ENCODE measurements around the gene NUBP2.

DNA sequence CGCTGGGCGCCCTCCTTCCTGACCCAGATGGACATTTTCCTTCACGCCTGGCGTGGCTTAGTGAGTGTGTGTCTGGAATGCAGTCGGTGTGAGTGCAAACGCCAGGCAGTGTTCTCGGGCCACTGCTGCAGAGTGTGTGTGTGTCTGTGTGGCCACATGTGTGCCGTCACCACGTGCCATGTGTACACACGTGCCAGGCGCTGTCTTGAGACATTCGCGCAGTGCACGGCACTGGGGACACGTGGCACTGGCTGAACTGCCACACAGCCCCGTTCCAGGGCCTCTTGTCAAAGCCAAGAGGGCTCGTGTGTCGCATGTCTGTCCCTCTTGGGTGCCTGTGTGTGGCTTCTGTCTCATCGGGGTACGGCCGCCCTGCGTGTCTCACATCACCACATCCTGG, 47.9 kb upstream of the NUBP2 start:
- TF ChIP-seq, protein P1, sequence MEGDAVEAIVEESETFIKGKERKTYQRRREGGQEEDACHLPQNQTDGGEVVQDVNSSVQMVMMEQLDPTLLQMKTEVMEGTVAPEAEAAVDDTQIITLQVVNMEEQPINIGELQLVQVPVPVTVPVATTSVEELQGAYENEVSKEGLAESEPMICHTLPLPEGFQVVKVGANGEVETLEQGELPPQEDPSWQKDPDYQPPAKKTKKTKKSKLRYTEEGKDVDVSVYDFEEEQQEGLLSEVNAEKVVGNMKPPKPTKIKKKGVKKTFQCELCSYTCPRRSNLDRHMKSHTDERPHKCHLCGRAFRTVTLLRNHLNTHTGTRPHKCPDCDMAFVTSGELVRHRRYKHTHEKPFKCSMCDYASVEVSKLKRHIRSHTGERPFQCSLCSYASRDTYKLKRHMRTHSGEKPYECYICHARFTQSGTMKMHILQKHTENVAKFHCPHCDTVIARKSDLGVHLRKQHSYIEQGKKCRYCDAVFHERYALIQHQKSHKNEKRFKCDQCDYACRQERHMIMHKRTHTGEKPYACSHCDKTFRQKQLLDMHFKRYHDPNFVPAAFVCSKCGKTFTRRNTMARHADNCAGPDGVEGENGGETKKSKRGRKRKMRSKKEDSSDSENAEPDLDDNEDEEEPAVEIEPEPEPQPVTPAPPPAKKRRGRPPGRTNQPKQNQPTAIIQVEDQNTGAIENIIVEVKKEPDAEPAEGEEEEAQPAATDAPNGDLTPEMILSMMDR (IDR thresholded peaks at IDR 0.05): no peak
- no peak for TF ChIP-seq ZFX (IDR thresholded peaks at IDR 0.05; ENCODE audit: borderline replicate concordance)

Measured in 22Rv1 (cell line).